K562 (cell line): Measurements from ENCODE around the gene SLCO2B1. TPM values are rescaled to one million over a fixed set of nuclear protein-coding genes. Genes with fewer than 3 reads are reported as not detected.

ENCODE experiments used
- CBX3 ChIP-seq, 2 experiments: IDR thresholded peaks; 1 replicate in 1 of 2; 2 replicates in 1 of 2; pipeline ENCODE4 v1.6.1; 2012; ENCODE audit warnings: inconsistent platforms in 2 of 2, low read length in 2 of 2, borderline replicate concordance in 1 of 2, control low read depth in 1 of 2
- CBX5 ChIP-seq: IDR thresholded peaks from 2 replicates; pipeline ENCODE4 v1.6.1; 2014; ENCODE audit warnings: low read depth, borderline replicate concordance
- KDM2B ChIP-seq: fragments of 250-450 bp; sonication (Bioruptor Pico); IDR thresholded peaks from 2 replicates; pipeline ENCODE4 v1.8.0; 2021; ENCODE audit warnings: mild to moderate bottlenecking, moderate library complexity
- MEF2A ChIP-seq: IDR thresholded peaks from 2 replicates; pipeline ENCODE4 v1.6.1; 2011; ENCODE audit warnings: low read depth, mild to moderate bottlenecking, low read length, moderate library complexity; ENCODE audit not compliant: control insufficient read depth
- PML ChIP-seq: IDR thresholded peaks from 2 replicates; pipeline ENCODE4 v1.6.1; 2012; ENCODE audit warnings: low read length, inconsistent platforms
- PTBP1 ChIP-seq: fragments of 200-400 bp; formaldehyde crosslinking; IDR thresholded peaks from 2 replicates; pipeline ENCODE4 v1.6.1; 2017; ENCODE audit warnings: low read depth, low read length
- TAF1 ChIP-seq: IDR thresholded peaks from 2 replicates; pipeline ENCODE4 v1.6.1; 2011; ENCODE audit warnings: mild to moderate bottlenecking, low read length, moderate library complexity; ENCODE audit not compliant: insufficient read depth, control insufficient read depth, severe bottlenecking; ENCODE audit errors: extremely low read depth
- XRCC3 ChIP-seq: fragments of 450-650 bp; IDR thresholded peaks from 2 replicates; pipeline ENCODE4 v1.6.1; 2017; ENCODE audit warnings: mild to moderate bottlenecking, moderate library complexity
- ZBTB1 ChIP-seq: sonication (generic); formaldehyde crosslinking; IDR thresholded peaks from 2 replicates; pipeline ENCODE4 v1.8.1; 2023; ENCODE audit warnings: missing genetic modification reagents, low read depth, mild to moderate bottlenecking, borderline replicate concordance
- ZNF140 ChIP-seq: fragments of 250-450 bp; sonication (Bioruptor Pico); IDR thresholded peaks from 2 replicates; pipeline ENCODE4 v1.8.0; 2021; ENCODE audit warnings: moderate library complexity, mild to moderate bottlenecking, inconsistent platforms
- ZNF408 ChIP-seq: fragments of 250-450 bp; sonication (Bioruptor Pico); IDR thresholded peaks from 2 replicates; pipeline ENCODE4 v1.4.0; 2020; ENCODE audit warnings: low read depth, mild to moderate bottlenecking, moderate library complexity
- ZNF592 ChIP-seq: fragments of 450-650 bp; IDR thresholded peaks from 2 replicates; pipeline ENCODE4 v1.6.1; 2017; ENCODE audit warnings: antibody characterized with exemption, mild to moderate bottlenecking
- ZNF644 ChIP-seq: fragments of 200-800 bp; sonication (Bioruptor generic); IDR thresholded peaks from 2 replicates; pipeline ENCODE4 v1.6.1; 2016; ENCODE audit warnings: low read depth, missing genetic modification characterization, missing compliant biosample characterization
- ZNF707 ChIP-seq: fragments of 250-450 bp; sonication (Bioruptor Pico); conservative IDR thresholded peaks from 2 replicates; pipeline ENCODE4 v1.8.0; 2022; ENCODE audit warnings: inconsistent platforms, mild to moderate bottlenecking, moderate library complexity
- ZNF766 ChIP-seq: fragments of 200-800 bp; sonication (Bioruptor generic); conservative IDR thresholded peaks from 2 replicates; pipeline ENCODE4 v1.6.1; 2016; ENCODE audit warnings: missing genetic modification characterization, missing compliant biosample characterization
- polyA plus RNA-seq, 8 experiments: library from polyadenylated mRNA; depleted of rRNA in 4 of 8; stranded (reverse) in 5 of 8; unstranded in 3 of 8; fragments of >200 nt; fragmentation: Nextera tagmentation in 2 of 8; fragmentation: Illumina TruSeq in 1 of 8; extraction: Ambion mirVana in 2 of 8; extraction: Trizol in 1 of 8; gene quantifications; 2 replicates each; pipeline versions ENCODE4 v1.2.1 to v1.2.3, GENCODE V29; 2011 to 2014; ENCODE audit warnings: inconsistent platforms in 1 of 8, missing spikeins in 1 of 8
- total RNA-seq, 7 experiments: library from RNA; depleted of rRNA in 6 of 7; stranded (reverse); fragments of >200 nt in 6 of 7; fragmentation: Illumina TruSeq in 2 of 7; extraction: Trizol in 2 of 7; gene quantifications; 2 replicates each; pipeline versions ENCODE4 v1.2.1 to v1.2.3, GENCODE V29; 2011 to 2021; ENCODE audit warnings: low replicate concordance in 1 of 7
- TF ChIP-seq, protein P1 (sequence below): sonication (generic); formaldehyde crosslinking; IDR thresholded peaks from 2 replicates; pipeline ENCODE4 v1.8.0; 2022; ENCODE audit warnings: mild to moderate bottlenecking, missing genetic modification reagents

Gene SLCO2B1
- total and polyA plus RNA-seq, 9 of the 15 experiments (the other 6 are each of a cell fraction or from before 2014, with no cell fraction given): 0.70 to 14.7 (median 7.6) TPM

DNA sequence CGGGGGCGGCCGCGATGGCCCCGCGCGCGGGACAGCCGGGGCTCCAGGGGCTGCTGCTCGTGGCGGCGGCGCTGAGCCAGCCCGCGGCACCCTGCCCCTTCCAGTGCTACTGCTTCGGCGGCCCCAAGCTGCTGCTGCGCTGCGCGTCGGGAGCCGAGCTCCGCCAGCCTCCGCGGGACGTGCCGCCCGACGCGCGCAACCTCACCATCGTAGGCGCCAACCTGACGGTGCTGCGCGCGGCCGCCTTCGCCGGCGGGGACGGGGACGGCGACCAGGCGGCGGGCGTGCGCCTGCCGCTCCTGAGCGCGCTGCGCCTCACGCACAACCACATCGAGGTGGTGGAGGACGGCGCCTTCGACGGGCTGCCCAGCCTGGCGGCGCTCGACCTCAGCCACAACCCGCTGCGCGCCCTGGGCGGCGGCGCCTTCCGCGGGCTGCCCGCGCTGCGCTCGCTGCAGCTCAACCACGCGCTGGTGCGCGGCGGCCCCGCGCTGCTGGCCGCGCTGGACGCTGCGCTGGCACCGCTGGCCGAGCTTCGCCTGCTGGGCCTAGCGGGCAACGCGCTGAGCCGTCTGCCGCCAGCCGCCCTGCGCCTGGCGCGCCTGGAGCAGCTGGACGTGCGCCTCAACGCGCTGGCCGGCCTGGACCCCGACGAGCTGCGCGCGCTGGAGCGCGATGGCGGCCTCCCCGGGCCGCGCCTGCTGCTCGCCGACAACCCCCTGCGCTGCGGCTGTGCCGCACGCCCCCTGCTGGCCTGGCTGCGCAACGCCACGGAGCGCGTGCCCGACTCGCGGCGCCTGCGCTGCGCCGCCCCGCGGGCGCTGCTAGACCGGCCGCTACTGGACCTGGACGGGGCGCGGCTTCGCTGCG lies 90.4 kb downstream of the SLCO2B1 start (continued):
- peak; percentile 70; the same call in 1 of the 2 replicates for TF ChIP-seq ZNF644 (tag)
- peak; percentile 89 for TF ChIP-seq ZNF766
- TF ChIP-seq ZNF707 (CRISPR knock-in tag): no peak
- TF ChIP-seq, protein P1, sequence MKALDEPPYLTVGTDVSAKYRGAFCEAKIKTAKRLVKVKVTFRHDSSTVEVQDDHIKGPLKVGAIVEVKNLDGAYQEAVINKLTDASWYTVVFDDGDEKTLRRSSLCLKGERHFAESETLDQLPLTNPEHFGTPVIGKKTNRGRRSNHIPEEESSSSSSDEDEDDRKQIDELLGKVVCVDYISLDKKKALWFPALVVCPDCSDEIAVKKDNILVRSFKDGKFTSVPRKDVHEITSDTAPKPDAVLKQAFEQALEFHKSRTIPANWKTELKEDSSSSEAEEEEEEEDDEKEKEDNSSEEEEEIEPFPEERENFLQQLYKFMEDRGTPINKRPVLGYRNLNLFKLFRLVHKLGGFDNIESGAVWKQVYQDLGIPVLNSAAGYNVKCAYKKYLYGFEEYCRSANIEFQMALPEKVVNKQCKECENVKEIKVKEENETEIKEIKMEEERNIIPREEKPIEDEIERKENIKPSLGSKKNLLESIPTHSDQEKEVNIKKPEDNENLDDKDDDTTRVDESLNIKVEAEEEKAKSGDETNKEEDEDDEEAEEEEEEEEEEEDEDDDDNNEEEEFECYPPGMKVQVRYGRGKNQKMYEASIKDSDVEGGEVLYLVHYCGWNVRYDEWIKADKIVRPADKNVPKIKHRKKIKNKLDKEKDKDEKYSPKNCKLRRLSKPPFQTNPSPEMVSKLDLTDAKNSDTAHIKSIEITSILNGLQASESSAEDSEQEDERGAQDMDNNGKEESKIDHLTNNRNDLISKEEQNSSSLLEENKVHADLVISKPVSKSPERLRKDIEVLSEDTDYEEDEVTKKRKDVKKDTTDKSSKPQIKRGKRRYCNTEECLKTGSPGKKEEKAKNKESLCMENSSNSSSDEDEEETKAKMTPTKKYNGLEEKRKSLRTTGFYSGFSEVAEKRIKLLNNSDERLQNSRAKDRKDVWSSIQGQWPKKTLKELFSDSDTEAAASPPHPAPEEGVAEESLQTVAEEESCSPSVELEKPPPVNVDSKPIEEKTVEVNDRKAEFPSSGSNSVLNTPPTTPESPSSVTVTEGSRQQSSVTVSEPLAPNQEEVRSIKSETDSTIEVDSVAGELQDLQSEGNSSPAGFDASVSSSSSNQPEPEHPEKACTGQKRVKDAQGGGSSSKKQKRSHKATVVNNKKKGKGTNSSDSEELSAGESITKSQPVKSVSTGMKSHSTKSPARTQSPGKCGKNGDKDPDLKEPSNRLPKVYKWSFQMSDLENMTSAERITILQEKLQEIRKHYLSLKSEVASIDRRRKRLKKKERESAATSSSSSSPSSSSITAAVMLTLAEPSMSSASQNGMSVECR (CRISPR knock-in tag): peak; percentile 37; the same call in 1 of the 2 replicates
- TF ChIP-seq ZNF592: peak; percentile 79
- no peak for TF ChIP-seq PTBP1
- no peak for TF ChIP-seq PML
- TF ChIP-seq ZNF140 (CRISPR knock-in tag): no peak
- 0 out of 3 replicates have a peak, but pooled peaks of 1 of the 2 experiments have one; percentile 60 for TF ChIP-seq CBX3 (IDR thresholded peaks at IDR 0.05; ENCODE audit: borderline replicate concordance in 1 of 2, low read length in 2 of 2)
- TF ChIP-seq XRCC3: no peak
- TF ChIP-seq KDM2B (CRISPR knock-in tag): peak; percentile 84; the same call in 1 of the 2 replicates
- peak; percentile 30 for TF ChIP-seq TAF1
- peak; percentile 58; the same call in 1 of the 2 replicates for TF ChIP-seq ZBTB1 (CRISPR knock-in tag)
- TF ChIP-seq MEF2A: no peak
- TF ChIP-seq ZNF408 (CRISPR knock-in tag): no peak
- TF ChIP-seq CBX5: no peak
